ENCODE results near the gene POU3F3.

DNA sequence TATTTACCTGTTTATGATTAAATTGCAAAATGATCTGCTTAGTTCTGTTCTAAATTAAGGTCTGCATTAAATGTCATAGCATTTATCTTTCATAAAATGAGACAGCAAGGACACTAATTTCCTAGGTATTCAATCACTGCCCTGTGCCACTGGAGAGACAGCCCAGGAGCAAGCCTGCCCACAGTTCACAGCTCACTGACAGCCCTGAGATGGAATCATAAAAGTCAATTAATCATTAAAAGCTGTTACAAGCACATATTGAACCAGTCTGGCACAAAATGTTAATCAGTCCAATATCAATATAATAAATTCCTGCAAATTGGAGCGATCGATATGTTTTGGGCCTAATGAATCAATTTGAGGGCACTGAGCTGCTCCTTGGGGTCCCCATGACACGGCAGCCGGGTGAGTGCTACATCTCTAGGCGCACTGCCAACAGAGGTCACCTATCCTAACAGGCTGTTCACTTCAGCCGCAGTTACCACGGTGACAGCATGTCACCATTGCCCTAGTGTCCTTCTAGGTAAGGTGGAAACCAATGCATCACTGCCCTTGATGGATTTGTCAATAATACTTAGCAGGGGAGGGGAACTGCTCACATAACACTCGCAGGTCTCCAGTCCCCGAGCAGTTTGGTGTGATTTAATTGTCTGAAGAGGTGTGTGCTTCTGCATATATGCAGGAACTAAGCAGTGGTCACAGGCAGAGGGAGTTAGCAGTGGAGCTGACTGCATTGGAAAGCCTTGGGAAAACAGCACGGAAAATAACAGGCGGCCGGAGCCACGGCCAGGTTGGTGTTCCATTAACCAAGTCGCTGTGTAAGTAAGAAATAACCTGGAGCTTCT lies 47.3 kb downstream of the POU3F3 start:
- TF ChIP-seq, protein P1, sequence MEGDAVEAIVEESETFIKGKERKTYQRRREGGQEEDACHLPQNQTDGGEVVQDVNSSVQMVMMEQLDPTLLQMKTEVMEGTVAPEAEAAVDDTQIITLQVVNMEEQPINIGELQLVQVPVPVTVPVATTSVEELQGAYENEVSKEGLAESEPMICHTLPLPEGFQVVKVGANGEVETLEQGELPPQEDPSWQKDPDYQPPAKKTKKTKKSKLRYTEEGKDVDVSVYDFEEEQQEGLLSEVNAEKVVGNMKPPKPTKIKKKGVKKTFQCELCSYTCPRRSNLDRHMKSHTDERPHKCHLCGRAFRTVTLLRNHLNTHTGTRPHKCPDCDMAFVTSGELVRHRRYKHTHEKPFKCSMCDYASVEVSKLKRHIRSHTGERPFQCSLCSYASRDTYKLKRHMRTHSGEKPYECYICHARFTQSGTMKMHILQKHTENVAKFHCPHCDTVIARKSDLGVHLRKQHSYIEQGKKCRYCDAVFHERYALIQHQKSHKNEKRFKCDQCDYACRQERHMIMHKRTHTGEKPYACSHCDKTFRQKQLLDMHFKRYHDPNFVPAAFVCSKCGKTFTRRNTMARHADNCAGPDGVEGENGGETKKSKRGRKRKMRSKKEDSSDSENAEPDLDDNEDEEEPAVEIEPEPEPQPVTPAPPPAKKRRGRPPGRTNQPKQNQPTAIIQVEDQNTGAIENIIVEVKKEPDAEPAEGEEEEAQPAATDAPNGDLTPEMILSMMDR (IDR thresholded peaks at IDR 0.05) = no peak
- TF ChIP-seq POLR2A (IDR thresholded peaks at IDR 0.05) = no peak
- no peak for TF ChIP-seq POLR2AphosphoS5 (IDR thresholded peaks at IDR 0.05)
- TF ChIP-seq EP300 (IDR thresholded peaks at IDR 0.05) = no peak
